HCT116 (cell line): ENCODE measurements around the gene COA3.

ENCODE experiments used
- ZFX ChIP-seq: fragments of 450-650 bp; IDR thresholded peaks from 2 replicates; pipeline ENCODE4 v1.6.1; 2017
- TF ChIP-seq, protein P1 (sequence below), 3 experiments: fragments of 200-600 bp in 1 of 3; sonication (generic) in 1 of 3; IDR thresholded peaks in 2 of 3; conservative IDR thresholded peaks in 1 of 3; 2 replicates each; pipeline ENCODE4 v1.5.1; 2012 to 2017; ENCODE audit warnings: low read depth in 2 of 3, low read length in 2 of 3, antibody characterized with exemption in 1 of 3, borderline replicate concordance in 1 of 3, control low read depth in 1 of 3, mild to moderate bottlenecking in 1 of 3, mixed read lengths in 1 of 3, mixed run types in 1 of 3, moderate library complexity in 1 of 3; ENCODE audit not compliant: insufficient read depth in 1 of 3

DNA sequence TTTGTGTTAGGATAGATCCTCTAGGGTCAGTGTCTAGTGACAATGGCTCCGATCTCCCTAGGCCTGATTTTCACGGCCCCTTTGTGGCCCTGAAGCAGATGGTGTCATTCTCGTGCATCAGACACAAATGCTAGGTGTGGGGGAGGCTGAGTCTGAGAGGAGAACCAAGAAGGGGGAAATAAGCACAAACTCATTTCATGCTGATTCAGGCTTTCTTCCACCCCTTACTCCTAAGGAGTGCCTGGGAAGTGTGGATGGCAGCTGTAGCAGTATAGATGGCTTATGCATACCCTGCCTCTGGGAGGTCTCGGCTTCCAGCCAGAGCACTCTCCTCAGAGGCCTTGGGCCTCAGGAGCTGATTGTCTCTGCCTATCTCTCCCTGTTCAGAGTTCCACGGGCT is 19.9 kb downstream of the COA3 start:
- no peak for TF ChIP-seq ZFX
- TF ChIP-seq, protein P1, sequence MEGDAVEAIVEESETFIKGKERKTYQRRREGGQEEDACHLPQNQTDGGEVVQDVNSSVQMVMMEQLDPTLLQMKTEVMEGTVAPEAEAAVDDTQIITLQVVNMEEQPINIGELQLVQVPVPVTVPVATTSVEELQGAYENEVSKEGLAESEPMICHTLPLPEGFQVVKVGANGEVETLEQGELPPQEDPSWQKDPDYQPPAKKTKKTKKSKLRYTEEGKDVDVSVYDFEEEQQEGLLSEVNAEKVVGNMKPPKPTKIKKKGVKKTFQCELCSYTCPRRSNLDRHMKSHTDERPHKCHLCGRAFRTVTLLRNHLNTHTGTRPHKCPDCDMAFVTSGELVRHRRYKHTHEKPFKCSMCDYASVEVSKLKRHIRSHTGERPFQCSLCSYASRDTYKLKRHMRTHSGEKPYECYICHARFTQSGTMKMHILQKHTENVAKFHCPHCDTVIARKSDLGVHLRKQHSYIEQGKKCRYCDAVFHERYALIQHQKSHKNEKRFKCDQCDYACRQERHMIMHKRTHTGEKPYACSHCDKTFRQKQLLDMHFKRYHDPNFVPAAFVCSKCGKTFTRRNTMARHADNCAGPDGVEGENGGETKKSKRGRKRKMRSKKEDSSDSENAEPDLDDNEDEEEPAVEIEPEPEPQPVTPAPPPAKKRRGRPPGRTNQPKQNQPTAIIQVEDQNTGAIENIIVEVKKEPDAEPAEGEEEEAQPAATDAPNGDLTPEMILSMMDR (IDR thresholded peaks at IDR 0.05 in 2 of 3, conservative IDR thresholded peaks at IDR 0.05 in 1 of 3; ENCODE audit: borderline replicate concordance in 1 of 3, insufficient read depth in 1 of 3, low read depth in 2 of 3, low read length in 2 of 3), result no peak
